Measurements from ENCODE around the gene DPM1.

The DPM1 gene

DNA sequence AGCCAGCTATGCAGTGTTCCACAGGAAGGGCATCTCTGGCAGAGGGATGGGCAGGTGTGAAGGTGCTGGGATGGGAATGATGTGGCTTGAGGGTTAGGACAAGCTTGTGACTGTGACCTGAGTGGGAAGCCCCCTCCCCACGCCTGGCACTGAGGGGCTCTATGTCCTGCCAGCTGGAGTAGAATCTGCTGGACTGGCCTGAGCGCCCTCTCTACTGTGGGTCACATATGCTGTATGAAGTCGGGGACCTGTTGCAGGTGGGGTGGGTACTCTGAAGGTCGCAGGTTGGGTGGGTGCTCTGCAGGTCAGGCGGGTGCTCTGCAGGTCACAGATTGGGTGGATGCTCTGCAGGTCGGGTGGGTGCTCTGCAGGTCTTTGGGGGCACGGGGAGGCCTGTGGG lies 44.3 kb upstream of the DPM1 start:
- no peak overlapping the region for H3K4me3 ChIP-seq (ENCODE audit: low read depth, low read length)
- TF ChIP-seq, protein P1, sequence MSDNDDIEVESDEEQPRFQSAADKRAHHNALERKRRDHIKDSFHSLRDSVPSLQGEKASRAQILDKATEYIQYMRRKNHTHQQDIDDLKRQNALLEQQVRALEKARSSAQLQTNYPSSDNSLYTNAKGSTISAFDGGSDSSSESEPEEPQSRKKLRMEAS (IDR thresholded peaks at IDR 0.05; ENCODE audit: low read depth, low read length) = no peak
- TF ChIP-seq, protein P2, sequence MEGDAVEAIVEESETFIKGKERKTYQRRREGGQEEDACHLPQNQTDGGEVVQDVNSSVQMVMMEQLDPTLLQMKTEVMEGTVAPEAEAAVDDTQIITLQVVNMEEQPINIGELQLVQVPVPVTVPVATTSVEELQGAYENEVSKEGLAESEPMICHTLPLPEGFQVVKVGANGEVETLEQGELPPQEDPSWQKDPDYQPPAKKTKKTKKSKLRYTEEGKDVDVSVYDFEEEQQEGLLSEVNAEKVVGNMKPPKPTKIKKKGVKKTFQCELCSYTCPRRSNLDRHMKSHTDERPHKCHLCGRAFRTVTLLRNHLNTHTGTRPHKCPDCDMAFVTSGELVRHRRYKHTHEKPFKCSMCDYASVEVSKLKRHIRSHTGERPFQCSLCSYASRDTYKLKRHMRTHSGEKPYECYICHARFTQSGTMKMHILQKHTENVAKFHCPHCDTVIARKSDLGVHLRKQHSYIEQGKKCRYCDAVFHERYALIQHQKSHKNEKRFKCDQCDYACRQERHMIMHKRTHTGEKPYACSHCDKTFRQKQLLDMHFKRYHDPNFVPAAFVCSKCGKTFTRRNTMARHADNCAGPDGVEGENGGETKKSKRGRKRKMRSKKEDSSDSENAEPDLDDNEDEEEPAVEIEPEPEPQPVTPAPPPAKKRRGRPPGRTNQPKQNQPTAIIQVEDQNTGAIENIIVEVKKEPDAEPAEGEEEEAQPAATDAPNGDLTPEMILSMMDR (IDR thresholded peaks at IDR 0.05; ENCODE audit: low read depth, low read length) = no peak
- TF ChIP-seq MYC (IDR thresholded peaks at IDR 0.05; ENCODE audit: low read depth, low read length) (no peak), POLR2A (IDR thresholded peaks at IDR 0.05; ENCODE audit: extremely low read depth, insufficient read length) (no peak)
- DNase-seq (ENCODE audit: low read depth) = no peak

DNA sequence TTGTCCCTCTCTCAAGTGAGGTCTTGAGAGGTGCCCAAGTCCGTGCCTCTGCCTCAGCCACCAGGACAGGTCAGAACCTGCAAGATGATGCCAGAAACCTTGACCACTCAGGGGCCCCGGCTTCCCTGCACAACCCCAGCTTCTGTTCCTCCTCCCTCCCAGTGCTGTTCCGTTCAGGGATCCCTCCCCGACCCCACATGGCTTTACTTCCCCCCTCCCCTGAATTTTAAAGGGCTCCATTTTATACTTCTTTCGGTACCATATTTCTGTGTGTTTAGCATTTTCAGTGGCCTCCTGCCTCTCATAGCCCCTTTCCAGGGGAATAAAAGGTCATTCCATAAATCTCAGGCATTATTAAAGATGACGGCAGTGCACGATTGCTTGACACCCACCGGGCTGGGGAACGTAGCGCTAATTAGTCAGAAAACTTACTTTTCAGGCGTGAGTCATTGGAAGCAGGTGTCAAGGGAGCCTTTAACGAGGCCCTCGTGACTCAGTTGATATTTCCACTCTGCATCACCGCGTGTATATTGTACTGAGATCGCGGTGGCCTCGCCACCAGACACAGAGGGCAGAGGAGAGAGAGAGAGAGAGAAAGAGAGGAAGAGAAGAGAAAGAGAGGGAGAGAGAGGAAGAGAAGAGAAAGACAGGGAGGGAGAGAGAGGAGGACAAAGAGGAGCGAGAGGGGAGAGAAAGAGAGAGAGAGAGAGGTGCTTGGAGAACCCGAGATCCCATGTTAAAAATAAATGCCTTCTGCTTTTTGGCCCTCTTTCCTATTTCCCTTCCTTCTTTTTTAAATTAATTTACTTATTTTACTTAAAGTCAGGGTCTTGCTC lies 43.3 kb upstream of the DPM1 start:
- H3K4me3 ChIP-seq (ENCODE audit: low read depth, low read length) = no peak overlapping the region
- DNase-seq (ENCODE audit: low read depth) = no peak
- TF ChIP-seq MYC (IDR thresholded peaks at IDR 0.05; ENCODE audit: low read depth, low read length) = no peak
- no peak for TF ChIP-seq POLR2A (IDR thresholded peaks at IDR 0.05; ENCODE audit: extremely low read depth, insufficient read length)
- TF ChIP-seq, protein P1 (IDR thresholded peaks at IDR 0.05; ENCODE audit: low read depth, low read length) = no peak
- TF ChIP-seq, protein P2 (IDR thresholded peaks at IDR 0.05; ENCODE audit: low read depth, low read length) = no peak

DNA sequence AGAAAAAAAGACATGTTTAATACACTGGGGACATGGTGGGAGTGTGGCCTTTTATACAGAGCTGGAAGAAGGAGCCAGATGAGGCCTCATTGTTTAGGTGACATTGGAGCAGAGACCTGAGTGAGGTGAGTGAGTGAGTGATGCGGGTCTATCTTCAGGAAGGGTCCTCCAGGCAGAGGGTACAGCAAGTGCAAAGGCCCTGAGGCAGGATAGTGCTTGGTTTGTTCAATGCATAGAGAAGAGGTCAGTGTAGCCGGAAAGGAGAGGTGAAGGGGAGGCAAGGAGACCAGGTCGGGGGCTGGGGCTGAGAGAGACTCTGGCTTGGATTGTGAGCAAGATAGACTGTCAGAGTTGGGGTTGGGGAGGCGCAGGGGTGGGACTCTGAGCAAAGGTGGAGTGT lies 41.0 kb upstream of the DPM1 start:
- DNase-seq (ENCODE audit: low read depth) = no peak
- TF ChIP-seq, protein P1 (IDR thresholded peaks at IDR 0.05; ENCODE audit: low read depth, low read length) = no peak
- TF ChIP-seq, protein P2 (IDR thresholded peaks at IDR 0.05; ENCODE audit: low read depth, low read length) = no peak
- TF ChIP-seq POLR2A (IDR thresholded peaks at IDR 0.05; ENCODE audit: extremely low read depth, insufficient read length) = no peak
- no peak for TF ChIP-seq MYC (IDR thresholded peaks at IDR 0.05; ENCODE audit: low read depth, low read length)
- no peak overlapping the region for H3K4me3 ChIP-seq (ENCODE audit: low read depth, low read length)

DNA sequence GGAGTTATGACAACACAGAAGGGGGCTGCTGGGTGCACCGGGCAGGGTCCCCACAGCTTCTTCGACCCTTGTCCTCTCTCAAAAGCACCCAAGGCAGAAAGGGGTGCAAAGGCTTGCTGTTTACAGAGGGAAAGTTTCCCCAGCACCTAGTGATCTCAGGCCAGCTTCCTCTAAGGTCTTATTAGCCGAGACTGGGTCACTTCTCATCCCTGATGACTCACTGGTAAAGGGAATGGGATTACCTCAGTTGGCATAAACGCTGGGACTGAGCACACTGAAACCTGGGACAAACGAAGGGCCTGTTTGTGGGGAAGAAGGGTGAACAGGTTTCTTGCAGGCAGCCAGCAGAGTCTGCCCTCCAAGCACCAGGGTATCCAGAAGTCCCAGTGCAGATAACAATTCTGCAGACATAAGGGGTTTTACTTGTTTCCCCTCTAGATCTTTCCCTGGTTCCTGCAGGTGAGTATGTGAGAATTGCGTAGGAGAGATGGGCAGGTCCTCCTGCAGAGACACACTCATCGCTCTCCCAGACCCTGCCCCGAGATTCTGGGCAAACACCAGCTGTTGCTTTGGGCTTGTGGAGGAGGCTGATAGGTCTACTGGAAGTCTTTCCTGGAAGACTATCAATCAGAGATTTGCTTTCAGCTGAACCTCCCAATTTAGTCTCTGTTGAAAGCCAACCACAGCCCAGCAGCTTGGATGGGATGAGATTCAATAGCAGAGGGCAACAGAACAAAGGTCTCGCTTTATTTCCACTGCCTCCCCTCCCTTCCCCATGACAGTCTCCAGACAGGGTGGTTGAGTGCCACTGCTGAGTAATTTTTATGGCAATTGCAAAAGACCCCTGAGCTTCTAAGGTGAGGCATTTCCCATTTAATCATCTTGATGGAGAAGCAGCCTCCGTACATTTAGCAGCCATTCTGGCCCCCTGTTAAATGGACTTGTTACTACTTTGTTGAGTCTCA lies 38.9 kb upstream of the DPM1 start:
- TF ChIP-seq, protein P1 (IDR thresholded peaks at IDR 0.05; ENCODE audit: low read depth, low read length) = no peak
- TF ChIP-seq POLR2A (IDR thresholded peaks at IDR 0.05; ENCODE audit: extremely low read depth, insufficient read length) (no peak), MYC (IDR thresholded peaks at IDR 0.05; ENCODE audit: low read depth, low read length) (no peak)
- TF ChIP-seq, protein P2 (IDR thresholded peaks at IDR 0.05; ENCODE audit: low read depth, low read length) = no peak
- H3K4me3 ChIP-seq (ENCODE audit: low read depth, low read length) = no peak overlapping the region
- DNase-seq (ENCODE audit: low read depth) = no peak

DNA sequence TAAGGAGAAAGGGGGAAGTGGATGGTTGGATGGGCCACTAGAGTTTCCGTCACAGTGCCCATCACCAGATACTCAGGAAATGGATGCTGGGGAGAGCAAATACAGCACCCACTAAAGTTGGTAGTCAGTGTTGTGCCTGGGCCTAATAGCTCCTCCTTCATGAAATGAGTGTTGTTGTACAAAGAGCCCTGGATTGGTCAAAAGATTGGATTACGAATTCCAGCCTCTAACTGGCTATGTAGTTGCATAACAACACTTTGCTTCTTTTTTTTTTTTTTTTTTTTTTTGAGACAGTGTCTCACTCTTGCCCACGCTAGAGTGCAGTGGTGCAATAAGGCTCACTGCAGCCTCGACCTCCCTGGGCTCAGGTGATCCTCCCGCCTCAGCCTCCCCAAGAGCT lies 37.2 kb upstream of the DPM1 start:
- no peak for DNase-seq (ENCODE audit: low read depth)
- H3K4me3 ChIP-seq (ENCODE audit: low read depth, low read length) = no peak overlapping the region
- TF ChIP-seq POLR2A (IDR thresholded peaks at IDR 0.05; ENCODE audit: extremely low read depth, insufficient read length) (no peak), MYC (IDR thresholded peaks at IDR 0.05; ENCODE audit: low read depth, low read length) (no peak)
- TF ChIP-seq, protein P2 (IDR thresholded peaks at IDR 0.05; ENCODE audit: low read depth, low read length) = no peak
- TF ChIP-seq, protein P1 (IDR thresholded peaks at IDR 0.05; ENCODE audit: low read depth, low read length) = no peak
